Measurements from ENCODE around the gene HDAC11. TPM values are rescaled to one million over a fixed set of nuclear protein-coding genes. Genes with fewer than 3 reads are reported as not detected.

Gene HDAC11
- total and polyA plus RNA-seq, 2 experiments from 2014 or later, result 11.7 to 12.2 TPM

GRCh38 chr3:13543253-13543652 lies 63.1 kb downstream of the HDAC11 start:
- Histone ChIP-seq H3K9ac (peak overlapping the region; percentile 74), H3K4me1 (ENCODE audit: insufficient read depth) (peaks cover 68% of the 10 kb centered on the region)

GRCh38 chr3:13544293-13544831 lies 64.3 kb downstream of the HDAC11 start:
- Histone ChIP-seq H3K9me2 (ENCODE audit: insufficient read depth) (no peaks in the 10 kb centered on the region), H3K9ac (peak overlapping the region; percentile 74), H3K79me2 (ENCODE audit: insufficient read depth) (peaks cover 1% of the 10 kb centered on the region), H3K4me1 (ENCODE audit: insufficient read depth) (peaks cover 62% of the 10 kb centered on the region), H3K4me3 (no peak overlapping the region), H3F3A (ENCODE audit: insufficient read depth) (peaks cover 35% of the 10 kb centered on the region), H3K4me2 (ENCODE audit: unreplicated experiment) (peak overlapping the region; percentile 46), H3K27ac (peak overlapping the region; percentile 93), H4K20me1 (ENCODE audit: insufficient read depth) (no peaks in the 10 kb centered on the region), H3K36me3 (ENCODE audit: low read depth) (no peaks in the 10 kb centered on the region), H3K9me3 (ENCODE audit: low read depth) (no peaks in the 10 kb centered on the region), H2AFZ (no peak overlapping the region), H3K27me3 (replicated peaks; ENCODE audit: insufficient read depth) (no peaks in the 10 kb centered on the region)
- DNase-seq, result peak; percentile 98
- 17 to 18% methylated on average over 6 of the region's 6 CpGs for WGBS, 2 experiments (ENCODE audit: low coverage in 1 of 2, low lambda C conversion rate in 2 of 2, missing lambda C conversion rate in 2 of 2)
- TF ChIP-seq EZH2phosphoT487 (IDR thresholded peaks at IDR 0.05; ENCODE audit: insufficient read depth, low read depth), result no peak
- TF ChIP-seq EZH2 (IDR thresholded peaks at IDR 0.05; ENCODE audit: insufficient read depth, poor library complexity, severe bottlenecking), result no peak
- in situ Hi-C loops (cut with MboI), result no loop called here

More at GRCh38 chr3:13543253-13543652, 63.1 kb downstream of the HDAC11 start:
- in situ Hi-C loops (cut with MboI), result no loop called here
- Histone ChIP-seq H3K9me2 (ENCODE audit: insufficient read depth) (no peaks in the 10 kb centered on the region), H3K4me3 (no peak overlapping the region), H2AFZ (no peak overlapping the region), H3K27ac (peak overlapping the region; percentile 93), H3K9me3 (ENCODE audit: low read depth) (no peaks in the 10 kb centered on the region), H4K20me1 (ENCODE audit: insufficient read depth) (no peaks in the 10 kb centered on the region), H3K36me3 (ENCODE audit: low read depth) (no peaks in the 10 kb centered on the region), H3F3A (ENCODE audit: insufficient read depth) (peaks cover 45% of the 10 kb centered on the region), H3K27me3 (replicated peaks; ENCODE audit: insufficient read depth) (no peaks in the 10 kb centered on the region), H3K79me2 (ENCODE audit: insufficient read depth) (no peaks in the 10 kb centered on the region), H3K4me2 (ENCODE audit: unreplicated experiment) (peak overlapping the region; percentile 65)
- peak; percentile 97 for DNase-seq
- 2 to 3% methylated on average over 5 of the region's 5 CpGs for WGBS, 2 experiments (ENCODE audit: low coverage in 1 of 2, low lambda C conversion rate in 2 of 2, missing lambda C conversion rate in 2 of 2)
- TF ChIP-seq EZH2 (IDR thresholded peaks at IDR 0.05; ENCODE audit: insufficient read depth, poor library complexity, severe bottlenecking), result no peak

DNA sequence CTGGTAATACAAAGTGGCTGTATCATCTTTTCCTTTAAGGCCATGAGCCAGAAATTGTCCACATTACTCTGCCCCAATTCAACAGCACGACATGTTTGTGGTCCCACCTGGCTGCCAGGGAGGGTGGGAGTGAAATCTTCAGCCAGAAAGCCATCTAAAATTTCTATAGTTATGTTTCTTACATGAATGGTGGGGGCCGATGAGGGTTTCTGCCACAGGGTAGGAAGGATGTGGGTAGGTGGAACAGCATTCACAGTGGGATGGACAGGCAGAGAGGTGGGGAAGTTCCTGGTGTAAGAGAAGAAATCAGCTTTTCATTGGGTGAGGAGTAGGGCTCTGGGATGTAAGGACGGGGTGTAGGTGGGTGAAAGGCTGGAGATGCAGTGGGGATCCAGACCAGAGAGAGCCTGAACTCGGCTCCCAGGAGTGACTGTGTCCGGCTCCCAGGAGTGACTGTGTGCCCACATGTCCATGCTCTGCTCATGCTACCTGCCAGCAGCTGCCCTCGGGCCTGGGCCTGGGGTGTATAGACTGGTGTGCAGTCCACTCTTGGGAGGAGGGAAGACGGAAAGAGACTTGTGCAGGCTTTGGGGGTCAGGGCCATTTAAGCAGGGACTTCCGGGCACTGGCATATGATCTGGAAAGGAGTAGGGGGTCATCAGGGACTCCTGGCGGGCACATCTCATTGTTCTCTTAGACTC lies 65.0 kb downstream of the HDAC11 start:
- Histone ChIP-seq H2AFZ (no peak overlapping the region), H3K9me3 (ENCODE audit: low read depth) (no peaks in the 10 kb centered on the region), H3K27ac (peak overlapping the region; percentile 93), H3K27me3 (replicated peaks; ENCODE audit: insufficient read depth) (no peaks in the 10 kb centered on the region), H3K9me2 (ENCODE audit: insufficient read depth) (no peaks in the 10 kb centered on the region), H3F3A (ENCODE audit: insufficient read depth) (peaks cover 35% of the 10 kb centered on the region), H3K79me2 (ENCODE audit: insufficient read depth) (peaks cover 9% of the 10 kb centered on the region), H3K9ac (peak overlapping the region; percentile 39), H3K4me2 (ENCODE audit: unreplicated experiment) (peak overlapping the region; percentile 46), H3K4me3 (no peak overlapping the region), H3K36me3 (ENCODE audit: low read depth) (no peaks in the 10 kb centered on the region), H3K4me1 (ENCODE audit: insufficient read depth) (peaks cover 60% of the 10 kb centered on the region), H4K20me1 (ENCODE audit: insufficient read depth) (no peaks in the 10 kb centered on the region)
- WGBS, 2 experiments (ENCODE audit: low coverage in 1 of 2, low lambda C conversion rate in 2 of 2, missing lambda C conversion rate in 2 of 2), result 44 to 52% methylated on average over 9 of the region's 9 CpGs
- in situ Hi-C loops (cut with MboI), result no loop called here
- no peak for DNase-seq
- TF ChIP-seq EZH2phosphoT487 (IDR thresholded peaks at IDR 0.05; ENCODE audit: insufficient read depth, low read depth) (no peak), EZH2 (IDR thresholded peaks at IDR 0.05; ENCODE audit: insufficient read depth, poor library complexity, severe bottlenecking) (no peak)

GRCh38 chr3:13545952-13546454 lies 65.9 kb downstream of the HDAC11 start:
- no peaks in the 10 kb centered on the region for H3K36me3 ChIP-seq (ENCODE audit: low read depth)
- H3K79me2 ChIP-seq (ENCODE audit: insufficient read depth), result peaks cover 18% of the 10 kb centered on the region
- peaks cover 67% of the 10 kb centered on the region for H3K4me1 ChIP-seq (ENCODE audit: insufficient read depth)
- peaks cover 35% of the 10 kb centered on the region for H3F3A ChIP-seq (ENCODE audit: insufficient read depth)
- no peaks in the 10 kb centered on the region for H3K27me3 ChIP-seq (replicated peaks; ENCODE audit: insufficient read depth)
- no peak overlapping the region for H2AFZ ChIP-seq
- H3K4me2 ChIP-seq (ENCODE audit: unreplicated experiment), result no peak overlapping the region
- no peak for TF ChIP-seq EZH2phosphoT487 (IDR thresholded peaks at IDR 0.05; ENCODE audit: insufficient read depth, low read depth)
- in situ Hi-C loops (cut with MboI), result no loop called here
- 70 to 80% methylated on average over 9 of the region's 9 CpGs for WGBS, 2 experiments (ENCODE audit: low coverage in 1 of 2, low lambda C conversion rate in 2 of 2, missing lambda C conversion rate in 2 of 2)
- H3K9ac ChIP-seq, result no peak overlapping the region
- no peak overlapping the region for H3K4me3 ChIP-seq
- 0 out of 2 replicates have a peak overlapping the region, but pooled peaks have one; percentile 37 for H3K27ac ChIP-seq
- no peaks in the 10 kb centered on the region for H3K9me2 ChIP-seq (ENCODE audit: insufficient read depth)
- no peaks in the 10 kb centered on the region for H4K20me1 ChIP-seq (ENCODE audit: insufficient read depth)
- no peak for DNase-seq
- H3K9me3 ChIP-seq (ENCODE audit: low read depth), result no peaks in the 10 kb centered on the region

All from GM23248 (cell line).